GM12873 (cell line): ENCODE data around the gene ELAVL2.

ENCODE experiments used
- TF ChIP-seq, protein P1 (sequence below): IDR thresholded peaks from 2 replicates; pipeline ENCODE4 v1.5.1; 2012; ENCODE audit warnings: low read depth, mild to moderate bottlenecking, moderate library complexity, low read length, control low read depth; ENCODE audit not compliant: insufficient read depth; ENCODE audit errors: missing control alignments

Gene ELAVL2

DNA sequence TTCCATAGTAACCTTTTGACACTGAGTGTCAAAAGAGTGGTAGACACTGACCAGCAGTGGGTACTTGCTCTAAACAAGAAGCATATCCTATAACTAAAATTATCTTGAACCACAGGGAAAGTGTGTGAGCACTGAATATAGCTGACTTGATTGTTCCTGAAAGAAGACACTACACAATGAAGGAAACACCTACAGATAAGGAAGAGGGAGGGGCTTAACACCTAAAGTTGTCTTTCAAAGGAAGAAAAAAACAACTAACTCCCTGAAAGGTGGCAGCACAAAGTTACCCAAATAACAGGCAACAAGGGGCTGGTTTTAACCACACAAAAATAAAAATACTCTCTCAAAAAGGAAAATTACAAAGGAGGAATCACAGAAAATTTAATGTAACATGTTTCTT lies 6.6 kb downstream of the ELAVL2 start:
- TF ChIP-seq, protein P1, sequence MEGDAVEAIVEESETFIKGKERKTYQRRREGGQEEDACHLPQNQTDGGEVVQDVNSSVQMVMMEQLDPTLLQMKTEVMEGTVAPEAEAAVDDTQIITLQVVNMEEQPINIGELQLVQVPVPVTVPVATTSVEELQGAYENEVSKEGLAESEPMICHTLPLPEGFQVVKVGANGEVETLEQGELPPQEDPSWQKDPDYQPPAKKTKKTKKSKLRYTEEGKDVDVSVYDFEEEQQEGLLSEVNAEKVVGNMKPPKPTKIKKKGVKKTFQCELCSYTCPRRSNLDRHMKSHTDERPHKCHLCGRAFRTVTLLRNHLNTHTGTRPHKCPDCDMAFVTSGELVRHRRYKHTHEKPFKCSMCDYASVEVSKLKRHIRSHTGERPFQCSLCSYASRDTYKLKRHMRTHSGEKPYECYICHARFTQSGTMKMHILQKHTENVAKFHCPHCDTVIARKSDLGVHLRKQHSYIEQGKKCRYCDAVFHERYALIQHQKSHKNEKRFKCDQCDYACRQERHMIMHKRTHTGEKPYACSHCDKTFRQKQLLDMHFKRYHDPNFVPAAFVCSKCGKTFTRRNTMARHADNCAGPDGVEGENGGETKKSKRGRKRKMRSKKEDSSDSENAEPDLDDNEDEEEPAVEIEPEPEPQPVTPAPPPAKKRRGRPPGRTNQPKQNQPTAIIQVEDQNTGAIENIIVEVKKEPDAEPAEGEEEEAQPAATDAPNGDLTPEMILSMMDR, result no peak

DNA sequence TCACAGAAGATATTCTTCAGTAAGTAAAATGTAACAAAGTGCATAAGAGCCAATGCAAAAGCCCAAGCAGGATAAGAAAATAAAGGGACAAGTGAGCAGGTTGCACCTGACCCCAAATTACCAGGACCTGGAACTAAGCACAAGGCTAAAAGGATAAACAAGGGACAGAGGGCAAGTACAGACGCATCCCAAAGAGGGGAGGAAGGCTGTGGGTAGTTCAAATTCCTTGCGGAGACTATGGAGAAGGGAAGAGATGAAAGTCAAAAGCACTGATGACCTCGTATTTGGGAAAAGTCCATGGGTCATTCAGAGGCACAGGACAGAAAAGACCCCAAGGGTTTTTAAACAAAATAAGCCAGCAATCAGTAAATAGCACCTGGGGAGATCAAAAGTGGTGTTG lies 11.8 kb downstream of the ELAVL2 start:
- TF ChIP-seq, protein P1, result no peak

DNA sequence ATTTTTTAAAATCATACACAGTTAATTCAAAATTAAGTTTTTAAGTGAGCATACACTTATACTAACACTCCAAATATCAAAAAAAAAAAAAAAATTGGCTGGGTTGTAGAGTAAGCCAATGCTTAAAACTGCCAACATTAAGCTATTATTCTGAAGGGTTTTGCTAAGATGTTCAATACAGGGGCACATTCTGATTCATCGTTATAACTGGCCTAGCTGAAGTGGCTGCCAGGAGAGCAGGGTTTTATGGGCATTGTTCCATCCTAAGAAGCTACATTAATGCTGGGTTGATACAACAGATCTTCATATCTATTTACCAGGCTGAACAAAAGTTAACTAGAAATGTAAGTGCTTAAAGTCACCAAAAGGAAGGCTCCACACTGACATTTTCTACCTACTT lies 13.4 kb downstream of the ELAVL2 start:
- TF ChIP-seq, protein P1, result no peak

DNA sequence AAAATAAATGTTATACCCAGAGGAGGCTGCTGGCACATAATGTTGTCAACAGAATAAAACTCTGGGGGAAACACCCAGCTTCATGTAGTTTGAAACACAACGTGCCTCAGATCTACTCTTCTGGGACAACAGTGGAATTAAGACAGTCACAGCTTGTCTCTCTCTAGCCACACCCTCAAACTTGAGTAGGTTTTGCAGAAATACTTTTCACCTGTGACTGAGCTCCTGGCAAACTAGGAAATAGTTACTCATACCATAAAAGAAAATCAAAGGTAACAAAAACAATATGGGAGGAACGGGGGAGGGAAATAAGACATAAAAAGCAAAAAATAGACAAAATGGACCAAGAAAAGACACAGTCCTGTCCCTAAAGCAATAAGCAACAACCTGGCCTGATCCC lies 14.4 kb downstream of the ELAVL2 start:
- TF ChIP-seq, protein P1, result no peak

DNA sequence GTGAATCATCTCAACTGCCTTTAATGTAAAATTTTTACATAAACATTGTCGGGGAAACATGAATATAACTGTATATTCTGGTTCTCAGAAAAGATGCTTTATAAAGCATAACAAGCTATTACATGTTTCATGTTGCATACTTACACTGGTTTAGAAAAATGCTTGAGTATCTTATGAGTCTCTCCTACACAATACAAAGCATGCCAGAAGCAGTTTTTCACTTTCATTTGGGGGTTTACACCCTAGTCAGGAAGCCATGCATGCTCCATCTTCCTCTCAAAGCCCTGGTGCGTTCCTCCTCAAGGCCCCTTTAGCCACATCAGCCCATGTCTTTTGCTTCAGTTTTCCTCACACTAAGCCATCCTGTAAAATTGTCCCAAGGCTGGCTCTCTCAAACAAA lies 22.8 kb downstream of the ELAVL2 start:
- TF ChIP-seq, protein P1, result no peak

DNA sequence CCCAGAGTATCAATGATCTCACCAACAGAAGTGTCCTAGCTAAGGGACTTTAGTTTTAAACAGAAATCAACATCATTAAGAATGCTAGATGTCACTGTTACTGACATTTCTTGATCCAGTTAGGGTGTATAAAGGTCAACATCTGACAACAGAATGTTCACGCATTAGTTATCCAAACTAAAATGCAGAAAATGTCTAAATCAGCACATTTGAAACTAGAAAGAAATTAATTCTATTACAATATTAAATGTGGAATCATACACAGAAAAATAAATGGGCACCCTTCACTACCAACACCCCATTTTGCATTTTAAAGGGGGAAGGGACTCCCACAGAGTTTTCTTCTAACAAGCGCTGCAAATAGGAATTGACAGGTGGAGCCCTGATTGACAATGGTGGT lies 24.5 kb downstream of the ELAVL2 start:
- TF ChIP-seq, protein P1, result no peak

DNA sequence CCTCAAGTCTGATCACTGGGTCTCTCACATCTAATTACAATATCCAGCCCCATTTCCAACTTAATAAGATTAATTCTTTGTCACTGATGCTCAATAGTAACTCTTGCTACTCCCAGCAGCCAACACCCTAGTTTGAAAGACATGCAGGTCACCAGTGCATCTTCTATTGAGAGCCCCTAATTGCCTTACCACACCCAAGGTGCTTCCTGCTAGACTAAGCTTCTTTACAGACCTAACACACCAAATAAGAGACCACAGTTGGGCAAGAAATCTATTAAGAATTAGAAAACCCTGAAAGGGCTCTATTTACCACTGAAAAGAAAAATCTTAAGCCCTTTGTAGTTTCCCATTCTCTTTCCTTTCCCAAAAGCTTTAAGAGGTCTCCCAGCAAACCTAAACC lies 26.5 kb downstream of the ELAVL2 start:
- TF ChIP-seq, protein P1, result no peak
